HG03175 (cell line): ENCODE data around the gene PEX14.

Experiments used
- ATAC-seq: cut with Tn5 transposase; IDR thresholded peaks from one replicate; pipeline ENCODE4 v1.9.1; 2021; ENCODE audit warnings: mild to moderate bottlenecking, moderate library complexity; ENCODE audit not compliant: unreplicated experiment

The PEX14 gene

DNA sequence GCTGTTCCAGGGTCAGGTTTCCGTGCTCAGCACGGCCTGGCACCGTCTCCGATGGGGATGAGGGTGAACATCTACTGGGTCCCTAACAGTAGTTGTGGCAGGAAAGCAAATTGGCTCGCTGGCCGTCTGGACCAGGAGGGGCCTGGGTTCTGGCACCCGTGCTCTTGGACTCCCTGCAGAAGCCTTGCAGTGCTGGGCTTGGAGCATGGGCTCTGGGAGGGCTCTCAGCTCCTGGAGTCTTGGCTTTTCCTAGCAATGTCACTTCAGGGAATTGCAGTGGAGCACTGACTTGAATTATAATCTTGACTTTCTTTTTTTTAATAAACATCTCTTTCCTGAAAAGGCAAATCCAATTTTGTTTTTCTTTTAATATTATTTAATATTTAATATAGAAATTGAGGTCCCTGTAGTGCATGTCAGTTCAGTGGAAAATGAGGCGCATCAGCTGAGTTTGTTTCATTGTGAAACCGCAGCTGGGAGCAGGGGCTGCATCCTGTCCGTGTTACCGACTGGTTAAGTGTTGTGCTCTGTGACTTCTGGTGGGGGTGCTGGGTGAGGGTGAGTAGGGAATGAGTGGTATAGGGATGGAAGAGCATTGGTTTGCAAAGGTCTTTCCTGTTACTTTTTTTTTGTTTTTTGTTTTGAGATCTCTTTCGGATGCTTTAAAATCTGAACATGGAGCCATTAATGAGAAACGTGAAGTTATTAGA lies 64.1 kb downstream of the PEX14 start:
- no peak for ATAC-seq

DNA sequence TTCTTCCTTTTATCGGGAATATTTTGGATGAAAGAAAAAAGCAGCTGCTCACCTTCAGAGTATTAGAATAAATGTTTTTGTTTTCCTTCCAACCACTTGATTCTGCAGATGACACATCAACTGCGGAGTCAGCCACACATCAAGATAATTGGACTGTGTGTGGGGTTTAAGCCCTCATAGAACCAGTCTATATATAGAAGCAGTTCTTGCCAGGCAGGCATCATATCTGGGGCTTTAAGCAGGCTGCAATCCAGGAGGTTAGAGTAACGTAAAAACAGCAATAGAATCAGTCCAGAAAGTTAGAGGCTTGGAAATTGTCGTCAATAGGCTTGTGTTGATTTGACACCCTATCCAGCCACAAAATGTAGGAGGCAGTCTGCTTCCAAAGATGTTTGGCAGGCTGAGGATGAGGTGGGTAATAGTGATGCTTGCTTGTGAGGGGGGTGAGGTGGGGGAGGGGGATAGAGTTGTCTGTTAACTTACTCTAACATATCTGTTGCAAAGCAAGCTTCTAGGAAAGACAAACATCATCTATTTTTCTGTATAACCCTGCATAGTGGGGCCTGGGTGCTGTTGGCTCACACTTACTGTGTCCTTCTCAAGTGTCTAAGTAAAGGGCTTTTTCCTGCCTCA lies 64.8 kb downstream of the PEX14 start:
- no peak for ATAC-seq

DNA sequence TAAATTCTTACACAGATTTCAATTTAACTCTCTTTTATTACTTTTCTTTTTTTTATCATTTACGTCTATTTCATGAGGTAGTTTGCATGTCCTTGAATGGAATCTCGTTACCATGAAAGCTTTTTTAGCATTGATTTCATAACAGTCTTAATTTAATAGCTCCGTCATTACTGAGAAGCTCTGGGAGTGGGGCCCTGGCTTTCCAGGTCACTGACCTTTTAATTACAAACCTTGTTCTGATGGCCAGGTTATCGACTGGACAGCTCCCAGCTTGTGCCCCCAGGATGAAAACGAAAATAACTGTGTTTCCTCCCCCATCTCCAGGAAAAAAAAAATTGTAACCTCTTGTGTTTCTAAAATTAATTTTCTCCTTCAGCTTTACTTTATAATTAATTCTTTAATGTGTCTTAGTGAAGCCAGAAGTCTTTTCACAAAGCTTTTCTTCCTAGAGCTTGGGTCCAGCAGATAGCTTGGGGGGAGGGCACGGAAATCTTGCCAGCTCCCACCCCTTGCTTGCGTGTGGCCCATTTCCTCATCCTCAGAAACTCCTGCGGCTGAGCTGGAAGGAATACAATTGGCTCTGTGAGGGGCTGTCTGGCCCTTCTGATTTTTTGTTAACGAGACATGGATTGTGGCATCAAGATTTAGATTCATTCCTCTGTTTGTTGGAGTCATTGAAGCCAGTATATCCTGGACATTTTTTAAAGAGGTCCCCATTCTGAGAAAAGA lies 65.7 kb downstream of the PEX14 start:
- ATAC-seq = no peak

DNA sequence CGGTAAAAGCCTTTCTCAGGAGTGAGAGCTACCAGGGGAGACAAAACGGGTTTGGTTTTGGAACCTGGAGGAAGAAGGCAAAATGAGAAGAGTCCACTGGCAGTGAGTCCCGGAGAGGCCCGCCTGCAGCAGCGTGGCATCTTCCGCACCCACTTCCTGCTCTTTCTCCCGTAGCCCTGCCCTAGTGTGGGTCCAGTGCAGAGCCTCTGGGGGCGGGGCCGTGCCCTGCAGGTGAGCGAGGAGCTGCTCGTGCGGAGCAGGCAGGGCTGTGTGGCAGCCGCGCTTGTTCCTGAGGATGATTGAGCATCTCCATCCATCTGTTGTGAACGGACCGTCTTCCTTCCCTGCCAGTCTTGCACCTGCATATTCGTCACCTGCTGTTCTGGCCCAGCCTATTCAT lies 66.5 kb downstream of the PEX14 start:
- ATAC-seq = no peak

DNA sequence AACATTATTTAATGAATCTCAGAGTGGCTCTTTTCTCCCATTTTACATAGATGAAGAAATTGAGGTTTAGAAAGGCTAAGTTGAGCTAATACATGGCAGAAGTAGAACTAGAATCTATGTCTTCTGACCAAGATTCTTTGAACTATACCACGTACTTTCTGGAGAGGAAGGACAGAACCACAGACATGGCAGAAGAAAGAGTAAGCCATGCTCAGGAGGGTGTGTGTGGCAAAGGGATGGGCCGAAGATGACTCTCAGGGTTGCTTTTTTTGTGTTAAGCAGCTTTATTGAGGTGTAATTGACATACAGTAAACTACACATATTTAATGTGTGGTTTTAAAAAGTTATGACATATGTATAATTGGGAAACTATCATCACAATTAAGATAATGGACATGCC lies 69.5 kb downstream of the PEX14 start:
- ATAC-seq = no peak

DNA sequence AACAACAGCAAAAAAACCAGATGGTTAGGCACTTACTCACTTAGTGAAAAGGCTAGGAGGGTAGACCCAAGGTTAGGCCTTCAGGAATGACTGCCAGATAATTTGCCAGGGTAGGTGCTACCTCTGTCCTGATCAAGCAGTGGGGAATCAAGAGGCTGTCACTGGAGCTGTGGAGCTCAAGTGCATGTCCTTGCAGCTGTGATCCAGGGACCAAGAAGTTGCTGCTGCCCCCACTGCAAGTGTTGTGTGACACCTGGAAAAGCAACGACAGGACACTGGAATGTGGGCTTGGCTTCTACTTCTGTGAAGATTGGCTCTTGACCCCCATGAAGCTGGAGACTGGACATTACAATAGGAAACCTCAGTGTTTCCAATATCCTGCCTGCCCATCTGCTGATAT lies 72.1 kb downstream of the PEX14 start:
- no peak for ATAC-seq

DNA sequence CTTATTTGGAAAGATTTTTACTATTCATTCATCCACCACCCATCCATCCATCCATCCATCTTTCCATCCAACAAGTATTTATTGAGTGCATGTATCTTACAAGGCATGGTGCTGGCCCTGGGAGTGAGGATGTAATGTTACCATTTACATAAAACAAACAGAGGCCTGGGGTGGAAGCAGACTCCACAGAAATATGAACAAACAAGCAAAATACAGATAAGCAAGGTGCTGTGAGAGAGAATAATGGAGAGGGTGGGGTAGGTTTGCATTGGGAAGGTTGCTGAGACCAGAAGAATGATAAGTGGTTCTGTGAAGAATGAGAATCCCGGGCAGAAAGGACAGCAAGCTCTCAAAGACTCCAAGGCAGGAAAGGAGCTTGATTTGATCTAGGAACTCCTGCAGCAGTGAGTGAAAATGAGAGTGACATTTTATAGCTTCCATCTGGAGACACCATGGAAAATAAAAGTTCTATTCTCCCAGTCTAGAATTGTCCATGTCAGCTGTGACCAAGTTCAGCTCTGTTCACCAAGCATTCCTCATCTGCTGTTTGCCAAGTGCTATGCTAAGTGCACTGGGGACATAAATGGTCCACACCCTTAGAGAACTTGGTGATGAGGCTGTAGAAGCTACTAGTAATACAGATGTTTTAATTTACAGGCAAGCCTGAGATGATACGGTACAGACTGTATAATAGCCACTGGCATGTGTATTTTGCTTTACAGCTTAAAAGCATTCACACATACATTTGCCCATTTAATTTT lies 75.3 kb downstream of the PEX14 start:
- ATAC-seq = no peak

DNA sequence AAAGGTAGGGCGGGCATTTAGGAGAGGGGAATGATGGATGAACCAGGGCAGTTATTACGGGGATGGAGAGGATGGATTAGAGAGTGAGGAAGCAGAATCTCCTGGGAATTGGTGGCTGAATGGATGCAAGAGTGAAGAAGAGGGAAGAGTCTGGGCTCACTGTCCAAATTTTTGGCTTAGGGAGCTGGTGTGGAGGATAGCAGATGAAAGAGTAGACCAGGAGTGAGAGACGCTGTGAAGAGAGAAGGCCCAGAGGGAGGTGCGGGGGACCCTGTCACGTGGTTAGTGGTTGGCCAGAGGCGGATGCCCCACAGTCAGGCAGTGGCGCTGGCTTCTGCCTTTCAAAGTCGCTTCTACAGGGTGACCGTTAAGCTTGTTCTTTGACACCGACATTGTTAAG lies 78.4 kb downstream of the PEX14 start:
- ATAC-seq = no peak

DNA sequence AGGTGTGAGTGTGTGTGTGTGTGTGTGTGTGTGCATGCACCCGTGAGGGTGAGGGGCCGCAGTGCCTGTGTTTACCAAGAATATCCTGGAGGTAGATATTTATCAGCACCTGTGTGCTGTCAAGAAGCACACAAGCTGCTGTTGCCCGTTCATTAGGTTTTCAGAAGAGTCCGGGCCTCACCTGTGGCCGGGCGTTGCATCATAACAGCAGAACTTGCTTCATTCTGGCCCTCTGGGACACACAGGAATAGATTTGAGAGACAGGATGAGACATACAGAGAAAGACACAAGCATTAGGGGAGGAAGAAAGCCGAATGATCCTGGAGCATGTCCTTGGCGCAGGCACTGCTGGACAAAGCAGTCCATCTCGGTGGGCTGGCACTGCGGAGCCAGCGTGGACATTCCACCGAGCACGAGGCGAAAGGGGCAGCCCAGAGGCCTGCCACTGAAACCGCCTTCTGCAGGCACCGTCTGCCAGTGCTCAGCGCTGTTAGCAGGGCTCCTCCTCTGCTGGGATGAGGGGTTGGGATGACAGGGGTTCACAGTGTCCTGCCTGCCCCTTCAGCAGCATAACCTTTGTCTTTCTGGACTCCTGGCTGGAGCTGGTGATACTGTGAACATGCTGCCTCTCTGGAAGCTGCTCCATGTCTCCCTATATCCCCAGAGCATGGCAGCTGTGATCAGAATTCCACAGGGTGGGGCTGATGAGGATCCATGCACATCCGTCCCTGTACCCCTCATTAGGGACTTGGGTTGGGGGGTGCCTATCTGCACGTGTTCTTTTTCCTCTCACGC lies 81.1 kb downstream of the PEX14 start:
- no peak for ATAC-seq

DNA sequence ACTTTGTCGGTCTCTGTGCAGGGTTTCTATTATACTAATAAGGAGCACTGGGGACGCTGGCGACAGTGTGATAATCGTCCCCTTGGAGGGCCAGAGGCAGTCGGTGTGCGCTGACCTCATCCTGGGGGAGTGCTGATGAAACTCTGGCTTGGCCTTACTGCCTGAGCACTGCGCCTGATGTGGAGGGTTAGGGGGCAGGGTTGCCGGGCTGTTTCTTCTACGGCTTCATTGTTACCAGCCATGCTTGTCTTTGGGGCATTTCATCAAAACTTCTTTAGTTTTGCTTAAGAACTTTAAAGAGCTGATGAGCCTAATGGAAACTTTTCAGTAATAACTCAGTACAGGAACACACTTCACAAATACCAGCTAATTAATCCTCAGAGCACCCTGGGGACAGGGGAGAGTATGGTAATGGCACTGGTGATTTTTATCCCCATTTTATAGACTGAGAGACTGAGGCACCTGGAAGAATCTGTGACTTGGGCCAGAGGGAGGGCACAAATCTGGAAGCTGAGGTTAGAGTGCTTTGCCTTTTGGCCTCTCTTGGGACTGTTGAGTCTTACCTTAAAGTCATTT lies 81.8 kb downstream of the PEX14 start:
- ATAC-seq = no peak

DNA sequence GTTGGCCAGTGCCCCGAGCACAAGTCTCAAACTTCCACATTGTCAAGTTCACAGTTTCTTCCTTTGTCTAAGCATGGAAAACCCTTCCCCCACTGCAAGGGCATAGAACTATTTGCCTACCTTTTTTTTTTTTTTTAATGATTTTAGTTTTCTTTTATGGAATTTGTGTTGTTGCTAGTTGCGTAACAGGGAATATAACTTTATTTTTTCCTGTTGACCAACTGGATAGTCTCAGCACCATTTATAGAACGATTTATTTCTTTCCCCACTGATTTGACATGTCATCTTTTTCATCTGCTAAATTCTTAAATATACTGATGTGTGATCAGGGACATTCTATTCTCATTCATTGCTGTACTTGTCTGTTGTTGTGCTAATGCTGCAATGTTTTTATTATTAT lies 83.0 kb downstream of the PEX14 start:
- ATAC-seq = no peak

DNA sequence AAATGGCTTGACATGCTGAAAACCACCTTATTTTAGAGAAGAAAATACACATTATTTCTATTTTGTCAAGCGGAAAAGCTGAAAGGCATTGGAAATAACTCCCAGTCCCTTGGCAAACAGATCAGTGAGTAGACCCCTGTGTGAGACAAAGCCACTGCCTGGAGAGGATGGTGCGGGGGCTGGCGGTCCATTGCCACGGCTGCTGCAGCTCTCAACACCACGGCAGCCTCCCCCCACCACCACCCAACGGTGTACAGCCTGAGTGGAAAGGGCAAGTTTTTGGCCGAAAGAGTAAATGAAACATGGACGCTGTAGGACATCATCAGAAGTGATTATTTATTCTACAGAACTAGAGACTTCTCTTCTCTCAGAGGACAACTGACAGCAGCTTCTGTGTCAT lies 84.6 kb downstream of the PEX14 start:
- ATAC-seq = no peak

DNA sequence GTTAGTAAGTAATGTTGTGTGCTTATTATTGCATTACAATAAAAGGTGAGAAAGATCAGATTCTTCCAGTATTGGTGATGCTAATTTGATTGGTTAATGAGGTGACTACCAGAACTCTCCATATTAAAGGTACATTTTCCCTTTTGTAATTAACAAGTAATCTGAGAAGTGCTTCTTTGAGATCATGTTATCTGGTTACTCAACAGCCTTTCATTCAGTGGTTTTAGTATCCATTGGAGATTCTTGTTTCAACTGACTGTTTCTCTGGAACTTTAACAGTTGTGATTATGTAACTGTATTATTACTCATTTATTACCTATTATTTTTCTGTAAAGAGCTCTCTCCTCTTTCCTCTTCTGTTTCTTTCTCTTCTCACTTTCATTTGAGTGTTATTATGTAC lies 86.7 kb downstream of the PEX14 start:
- ATAC-seq = no peak

DNA sequence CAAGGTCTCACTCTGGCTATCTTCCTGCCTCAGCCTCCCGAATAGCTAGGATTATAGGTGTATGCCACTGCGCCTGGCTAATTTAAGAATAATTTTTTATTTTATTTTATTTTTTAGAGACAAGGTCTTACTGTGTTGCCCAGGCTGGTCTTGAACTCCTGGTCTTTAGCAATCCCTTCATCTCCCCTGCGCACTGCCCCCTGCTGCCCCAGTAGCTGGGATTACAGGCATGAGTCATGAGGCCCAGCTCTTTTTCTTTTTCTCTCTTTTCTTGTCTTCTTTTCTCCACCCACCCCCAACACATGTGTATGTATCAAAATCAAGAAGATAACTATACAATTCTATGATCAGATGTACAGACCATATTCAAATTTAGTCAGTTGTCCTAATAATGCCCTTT lies 87.2 kb downstream of the PEX14 start:
- no peak for ATAC-seq

DNA sequence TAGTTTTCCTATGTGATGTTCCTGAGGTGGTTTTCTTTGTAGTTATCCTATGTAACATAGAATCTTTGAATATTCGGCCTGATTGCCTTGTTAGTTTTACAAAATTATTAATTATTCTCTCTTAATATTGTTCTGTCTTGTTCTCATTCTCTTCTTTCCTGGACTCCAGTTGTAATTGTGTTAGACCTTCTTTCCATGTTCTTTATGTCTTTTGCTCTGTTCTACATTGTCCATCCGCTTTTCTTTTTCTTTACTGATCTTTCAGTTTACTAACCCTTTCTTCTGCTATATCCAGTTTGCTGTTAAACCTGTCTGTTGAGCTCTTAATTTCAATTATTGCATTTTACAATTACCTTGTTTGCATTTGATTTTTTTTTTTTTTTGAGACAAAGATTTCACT lies 89.3 kb downstream of the PEX14 start:
- ATAC-seq = no peak

DNA sequence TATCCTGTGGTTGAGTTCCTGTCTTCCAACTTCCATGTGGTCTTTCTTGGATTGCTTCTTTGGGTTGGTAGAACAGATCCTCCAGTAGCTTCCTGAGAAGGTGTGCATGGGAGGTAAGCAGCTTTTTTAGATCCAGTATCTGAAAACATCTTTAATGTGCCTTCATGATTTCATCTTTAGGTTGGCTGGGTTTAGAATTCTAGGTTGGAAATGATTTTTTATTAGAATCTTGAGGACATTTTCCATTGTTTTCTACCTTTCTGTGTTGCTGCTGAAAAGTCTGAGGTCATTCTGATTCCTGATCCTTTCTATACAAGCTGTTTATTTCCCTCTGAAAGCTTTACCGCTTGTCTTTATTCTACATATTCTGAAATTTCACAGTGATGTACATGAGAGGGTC lies 94.8 kb downstream of the PEX14 start:
- no peak for ATAC-seq

DNA sequence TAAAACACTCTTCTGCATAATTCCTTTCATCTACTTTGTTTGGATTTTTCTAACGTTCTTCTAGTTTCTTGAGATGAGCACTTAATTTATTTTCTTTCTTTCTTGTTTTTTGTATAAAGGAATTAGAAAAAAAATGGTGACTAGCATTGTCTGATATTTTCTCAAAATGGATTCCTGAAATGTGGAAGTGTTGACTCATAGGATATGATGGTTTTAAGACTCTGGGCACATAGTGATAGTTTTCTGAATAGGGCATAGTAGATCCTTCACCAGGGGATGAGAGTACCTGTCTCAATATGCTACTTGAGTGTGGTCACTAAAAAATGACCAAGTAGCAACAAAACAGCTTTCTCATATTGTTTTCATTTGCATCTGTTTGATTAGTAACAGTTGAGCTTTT lies 100.9 kb downstream of the PEX14 start:
- no peak for ATAC-seq

DNA sequence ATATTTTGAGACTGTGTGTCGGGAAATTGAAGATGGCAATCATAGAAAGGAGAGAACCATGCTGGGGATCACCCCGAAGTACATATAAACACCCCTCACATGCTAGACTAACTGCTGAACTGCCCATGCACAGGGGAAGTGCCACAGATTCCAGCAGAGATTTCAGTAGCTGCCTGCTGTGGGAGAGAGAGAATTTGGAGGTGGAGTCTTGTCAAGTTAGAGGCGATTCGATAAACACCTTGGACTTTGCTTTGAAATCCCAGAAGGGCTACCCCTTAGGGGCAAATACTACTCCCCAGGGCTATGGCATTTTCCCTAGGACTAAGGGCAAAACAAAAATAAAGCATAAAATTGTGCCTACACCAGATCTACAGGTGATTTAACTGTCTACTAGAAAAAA lies 103.3 kb downstream of the PEX14 start:
- ATAC-seq = no peak

DNA sequence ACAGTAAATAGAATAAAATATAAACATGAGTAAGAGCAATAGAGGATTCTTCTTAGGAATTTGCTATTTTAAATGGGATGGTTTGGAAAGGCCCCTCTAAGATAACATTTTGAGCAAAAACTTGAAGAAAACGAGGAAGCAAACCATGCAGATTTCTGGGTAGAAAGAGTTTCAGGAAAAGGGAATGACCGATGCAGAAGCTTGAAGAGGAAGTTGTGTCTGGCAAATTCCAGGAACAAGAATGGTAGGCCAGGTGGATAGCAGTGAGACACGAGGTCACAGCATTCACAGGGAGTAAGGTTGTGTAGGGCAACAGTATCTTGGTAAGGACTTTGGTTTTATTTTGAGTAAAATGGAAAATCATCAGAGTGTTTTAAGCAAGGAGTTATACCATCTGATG lies 108.9 kb downstream of the PEX14 start:
- no peak for ATAC-seq

DNA sequence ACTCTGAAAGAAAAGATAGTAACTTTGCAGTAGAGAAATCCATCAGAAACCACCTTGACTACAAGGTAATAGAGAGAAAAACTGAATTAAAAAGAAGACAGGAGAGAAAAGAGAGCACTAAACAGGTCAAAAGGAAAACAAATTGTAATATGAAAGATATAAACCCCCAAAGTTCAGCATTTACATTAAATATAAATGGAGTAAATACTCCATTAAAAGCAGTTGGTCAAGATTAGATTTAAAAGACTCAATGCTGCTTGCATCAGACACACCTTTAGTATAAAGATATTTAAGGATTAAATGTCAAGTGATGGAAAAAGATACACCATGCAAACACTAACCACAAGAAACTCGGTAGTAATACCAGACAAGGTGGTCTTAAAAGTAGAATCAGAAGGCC lies 110.5 kb downstream of the PEX14 start:
- no peak for ATAC-seq
